ENCODE measurements around the gene DNAJC18.

DNAJC18 gene

DNA sequence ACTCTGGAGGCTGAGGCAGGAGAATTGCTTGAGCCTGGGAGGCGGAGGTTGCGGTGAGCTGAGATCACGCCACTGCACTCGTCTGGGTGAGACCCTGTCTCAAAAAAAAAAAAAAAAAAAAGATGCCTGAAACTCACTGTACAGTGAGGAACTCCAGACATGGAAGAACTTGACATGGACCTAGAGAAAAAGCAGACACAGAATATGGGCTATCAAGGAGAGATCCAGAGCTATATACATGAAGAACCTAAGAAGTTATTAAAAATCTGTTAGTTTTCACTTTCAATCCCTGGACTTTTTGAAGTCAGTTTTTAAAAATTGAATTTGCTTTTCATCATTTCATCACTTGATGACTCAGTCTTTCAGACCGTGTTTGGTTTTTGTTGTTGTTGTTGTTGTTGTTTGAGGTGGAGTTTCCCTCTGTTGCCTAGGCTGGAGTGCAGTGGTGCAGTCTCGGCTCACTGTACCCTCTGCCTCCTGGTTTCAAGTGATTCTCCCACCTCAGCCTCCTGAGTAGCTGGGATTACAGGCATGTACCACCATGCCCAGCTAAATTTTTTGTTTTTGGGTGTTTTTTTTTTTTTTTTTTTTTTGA is 77.4 kb downstream of the DNAJC18 start:
- CTCF ChIA-PET, result no interaction called here
- POLR2A ChIA-PET, result interaction anchor here (0.9 to 2.0 kb wide), 2 partner anchors 12 to 20 kb away, joined by 4 to 5 read pairs; no protein-coding TSS in a partner anchor
- DNase-seq (ENCODE audit: extremely low spot score), result no peak
- no peak for TF ChIP-seq ARNT (IDR thresholded peaks at IDR 0.05)
- TF ChIP-seq BHLHE40 (IDR thresholded peaks at IDR 0.05; ENCODE audit: borderline replicate concordance), result no peak
- no peak for TF ChIP-seq LEF1 (IDR thresholded peaks at IDR 0.05; ENCODE audit: borderline replicate concordance)
- TF ChIP-seq CTBP1 (IDR thresholded peaks at IDR 0.05; ENCODE audit: borderline replicate concordance), result no peak
- TF ChIP-seq ELF4 (IDR thresholded peaks at IDR 0.05), result no peak
- no peak for TF ChIP-seq SP1 (IDR thresholded peaks at IDR 0.05)

DNA sequence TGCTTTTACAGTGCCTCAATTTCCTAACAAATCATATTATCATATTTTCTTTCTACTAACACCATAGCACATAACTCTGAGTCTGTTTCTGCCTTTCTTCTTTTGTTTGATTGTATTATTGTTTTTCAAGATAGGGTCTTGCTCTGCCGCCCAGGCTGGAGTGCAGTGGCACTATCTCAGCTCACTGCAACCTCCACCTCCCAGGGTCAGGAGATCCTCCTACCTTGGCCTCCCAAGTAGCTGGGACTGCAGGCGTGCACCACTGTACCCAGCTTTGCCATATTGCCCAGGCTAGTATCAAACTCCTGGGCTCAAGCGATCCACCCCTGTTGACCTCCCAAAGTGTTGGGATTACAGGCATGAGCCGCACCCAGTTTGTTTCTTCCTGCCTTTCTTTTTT is 78.9 kb downstream of the DNAJC18 start:
- ChIA-PET POLR2A (interaction anchor here (1.0 kb wide), 1 partner anchor 18 kb away, joined by 3 read pairs; the partner anchor contains the start of gene PAIP2), CTCF (no interaction called here)
- DNase-seq (ENCODE audit: extremely low spot score), result no peak
- TF ChIP-seq ELF4 (IDR thresholded peaks at IDR 0.05) (no peak), ZNF384 (IDR thresholded peaks at IDR 0.05) (no peak), BHLHE40 (IDR thresholded peaks at IDR 0.05; ENCODE audit: borderline replicate concordance) (no peak), ARNT (IDR thresholded peaks at IDR 0.05) (no peak), TARDBP (IDR thresholded peaks at IDR 0.05) (no peak), LEF1 (IDR thresholded peaks at IDR 0.05; ENCODE audit: borderline replicate concordance) (no peak), L3MBTL2 (conservative IDR thresholded peaks at IDR 0.05) (no peak), FOXM1 (IDR thresholded peaks at IDR 0.05; ENCODE audit: borderline replicate concordance) (no peak), FOXA1 (IDR thresholded peaks at IDR 0.05) (no peak), SUZ12 (IDR thresholded peaks at IDR 0.05) (no peak), CTBP1 (IDR thresholded peaks at IDR 0.05; ENCODE audit: borderline replicate concordance) (no peak), NFRKB (IDR thresholded peaks at IDR 0.05) (no peak), SP1 (IDR thresholded peaks at IDR 0.05) (no peak), HDGF (IDR thresholded peaks at IDR 0.05; ENCODE audit: borderline replicate concordance) (no peak)
- TF ChIP-seq, protein P1, sequence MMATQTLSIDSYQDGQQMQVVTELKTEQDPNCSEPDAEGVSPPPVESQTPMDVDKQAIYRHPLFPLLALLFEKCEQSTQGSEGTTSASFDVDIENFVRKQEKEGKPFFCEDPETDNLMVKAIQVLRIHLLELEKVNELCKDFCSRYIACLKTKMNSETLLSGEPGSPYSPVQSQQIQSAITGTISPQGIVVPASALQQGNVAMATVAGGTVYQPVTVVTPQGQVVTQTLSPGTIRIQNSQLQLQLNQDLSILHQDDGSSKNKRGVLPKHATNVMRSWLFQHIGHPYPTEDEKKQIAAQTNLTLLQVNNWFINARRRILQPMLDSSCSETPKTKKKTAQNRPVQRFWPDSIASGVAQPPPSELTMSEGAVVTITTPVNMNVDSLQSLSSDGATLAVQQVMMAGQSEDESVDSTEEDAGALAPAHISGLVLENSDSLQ (IDR thresholded peaks at IDR 0.05), result no peak

Data from HEK293T (cell line).